Stimulated activated naive B cell treated with anti-CD40 and anti-IgM and Interleukin-4, amounts not matched to agents 10 μg/mL and 1 μg/mL and 100 μg/mL, for 72 hours (primary cell): ENCODE data around the gene DPYD.

Experiments
- ATAC-seq, 2 donors: fragments of 150-1000 bp; cut with Tn5 transposase; replicated peaks; 2 replicates each; pipeline ENCODE4 v1.10.0; 2021; ENCODE audit warnings: moderate library complexity in 1 of 2
- DNase-seq: peaks from one replicate; pipeline ENCODE4 v3.0.0; 2021
- H3K27ac Mint-ChIP-seq: one replicate; pipeline ENCODE4 v1.8.0; 2022; ENCODE audit warnings: mild to moderate bottlenecking, mixed read lengths
- H3K27me3 Mint-ChIP-seq, 2 donors: one replicate each; pipeline ENCODE4 v1.8.0; 2022; ENCODE audit warnings: mixed read lengths in 2 of 2
- H3K36me3 Mint-ChIP-seq, 2 donors: one replicate each; pipeline ENCODE4 v1.8.0; 2022; ENCODE audit warnings: mixed read lengths in 2 of 2, mild to moderate bottlenecking in 1 of 2
- H3K4me1 Mint-ChIP-seq, 2 donors: one replicate each; pipeline ENCODE4 v1.8.0; 2022; ENCODE audit warnings: mixed read lengths in 2 of 2, mild to moderate bottlenecking in 1 of 2
- H3K4me3 Mint-ChIP-seq, 2 donors: one replicate each; pipeline ENCODE4 v1.8.0; 2022; ENCODE audit warnings: mild to moderate bottlenecking in 2 of 2, mixed read lengths in 2 of 2, moderate library complexity in 1 of 2
- H3K9me3 Mint-ChIP-seq, 2 donors: one replicate each; pipeline ENCODE4 v1.8.0; 2022; ENCODE audit warnings: mixed read lengths in 2 of 2, mild to moderate bottlenecking in 1 of 2

Gene DPYD

DNA sequence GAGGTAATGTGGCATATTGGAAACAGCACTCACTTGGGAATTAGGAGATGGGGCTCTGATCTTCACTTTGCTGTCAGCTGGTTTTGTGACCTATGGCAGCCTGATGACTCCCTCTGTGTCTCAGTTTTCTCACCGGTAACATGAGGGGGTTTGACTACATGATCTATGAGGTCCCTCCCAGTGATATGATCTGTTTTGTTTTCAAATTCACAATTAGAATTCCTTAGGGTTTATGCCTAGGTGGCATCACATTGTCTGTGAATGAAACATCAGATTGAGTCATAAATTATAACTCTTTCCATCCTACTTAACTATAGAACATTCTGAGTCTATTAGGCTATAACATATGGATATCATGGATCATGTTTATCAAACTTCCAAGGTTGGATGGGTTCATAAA is 812.7 kb downstream of the DPYD start:
- DNase-seq (no peak), ATAC-seq (no peak)
- no peak overlapping the region for H3K27ac Mint-ChIP-seq
- no peak overlapping the region for H3K4me3 Mint-ChIP-seq
- H3K9me3 Mint-ChIP-seq = peaks cover 0 to 10% of the 10 kb centered on the region in 2 donors
- H3K36me3 Mint-ChIP-seq = peaks cover 9 to 13% of the 10 kb centered on the region in 2 donors
- no peaks in the 10 kb centered on the region for H3K4me1 Mint-ChIP-seq
- no peaks in the 10 kb centered on the region for H3K27me3 Mint-ChIP-seq

DNA sequence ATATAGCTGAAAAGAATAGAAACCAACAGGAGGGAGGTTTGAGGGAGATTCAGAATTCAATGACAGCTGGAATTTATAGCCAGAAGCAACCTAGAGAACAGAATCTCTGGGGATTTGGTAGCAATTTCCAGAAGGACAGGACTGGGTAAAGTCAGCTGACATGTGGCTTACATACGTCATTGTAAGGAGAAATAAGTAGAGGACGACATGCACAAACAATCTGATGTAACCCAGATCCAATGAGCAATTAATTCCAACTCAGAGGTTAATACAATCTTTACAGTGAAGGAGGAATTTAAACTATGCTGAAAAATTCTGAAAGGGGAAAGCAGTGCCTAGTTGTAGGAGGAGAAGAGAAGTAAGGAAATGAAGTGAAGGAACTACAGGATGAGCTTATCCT is 815.3 kb downstream of the DPYD start:
- Mint-ChIP-seq H3K27ac (no peak overlapping the region), H3K4me1 (no peaks in the 10 kb centered on the region)

DNA sequence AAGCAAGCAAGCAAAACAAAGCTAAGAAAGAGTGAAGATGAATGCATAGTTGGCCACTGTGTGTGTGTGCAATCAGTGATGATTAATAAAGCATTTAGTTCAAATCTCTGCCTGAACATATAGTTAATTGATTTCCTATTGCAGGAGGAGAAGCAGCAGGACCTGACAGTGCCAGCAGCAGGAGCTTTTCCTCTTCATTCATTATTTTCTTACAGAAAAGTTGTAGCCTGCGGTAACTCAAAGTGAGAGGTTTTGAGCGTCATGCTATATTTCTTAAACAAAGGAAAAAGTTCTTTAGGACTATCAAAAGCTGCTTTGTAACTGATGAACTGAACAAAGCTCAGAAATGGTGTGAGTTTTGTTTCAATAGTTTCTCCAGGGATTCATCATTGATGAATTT is 819.3 kb downstream of the DPYD start:
- DNase-seq (no peak), ATAC-seq (no peak)
- H3K27ac Mint-ChIP-seq = no peak overlapping the region
- peaks cover 24 to 25% of the 10 kb centered on the region in 2 donors for H3K36me3 Mint-ChIP-seq
- H3K4me3 Mint-ChIP-seq = no peak overlapping the region
- H3K27me3 Mint-ChIP-seq = no peaks in the 10 kb centered on the region
- H3K4me1 Mint-ChIP-seq = no peaks in the 10 kb centered on the region
- H3K9me3 Mint-ChIP-seq = peaks cover 0 to 12% of the 10 kb centered on the region in 2 donors

More for the DNA sequence above, 815.3 kb downstream of the DPYD start:
- no peaks in the 10 kb centered on the region for H3K27me3 Mint-ChIP-seq
- DNase-seq (no peak), ATAC-seq (no peak)
- no peak overlapping the region for H3K4me3 Mint-ChIP-seq
- H3K36me3 Mint-ChIP-seq = peaks cover 9 to 13% of the 10 kb centered on the region in 2 donors
- H3K9me3 Mint-ChIP-seq = peaks cover 0 to 10% of the 10 kb centered on the region in 2 donors

DNA sequence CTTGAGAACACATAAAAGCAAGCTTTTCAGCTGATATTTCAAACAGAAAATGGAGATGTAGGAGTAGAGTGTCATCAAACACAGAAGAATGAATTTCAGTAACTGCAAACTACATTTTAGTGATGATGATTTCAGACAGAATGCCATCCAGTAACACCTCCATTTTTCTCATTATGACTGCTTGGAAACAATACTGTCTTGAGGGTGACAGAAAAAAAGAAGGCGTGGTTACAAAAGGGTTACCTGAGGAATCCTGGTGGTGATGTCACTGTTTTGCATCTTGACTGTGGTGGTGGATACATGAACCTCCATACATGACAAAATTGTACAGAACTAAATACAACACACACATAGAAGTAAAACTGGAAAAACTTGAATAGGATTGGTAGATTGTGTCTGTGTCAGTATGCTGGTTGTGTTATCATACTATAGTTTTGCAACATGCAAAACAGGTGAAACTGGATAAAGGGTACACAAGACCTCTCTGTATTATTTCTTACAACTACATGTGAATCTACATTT is 823.4 kb downstream of the DPYD start:
- DNase-seq (no peak), ATAC-seq (no peak)
- Mint-ChIP-seq H3K27me3 (no peaks in the 10 kb centered on the region), H3K27ac (no peak overlapping the region), H3K9me3 (peaks cover 0 to 1% of the 10 kb centered on the region in 2 donors), H3K36me3 (peaks cover 15 to 21% of the 10 kb centered on the region in 2 donors), H3K4me1 (peaks cover 0 to 8% of the 10 kb centered on the region in 2 donors), H3K4me3 (no peak overlapping the region)

DNA sequence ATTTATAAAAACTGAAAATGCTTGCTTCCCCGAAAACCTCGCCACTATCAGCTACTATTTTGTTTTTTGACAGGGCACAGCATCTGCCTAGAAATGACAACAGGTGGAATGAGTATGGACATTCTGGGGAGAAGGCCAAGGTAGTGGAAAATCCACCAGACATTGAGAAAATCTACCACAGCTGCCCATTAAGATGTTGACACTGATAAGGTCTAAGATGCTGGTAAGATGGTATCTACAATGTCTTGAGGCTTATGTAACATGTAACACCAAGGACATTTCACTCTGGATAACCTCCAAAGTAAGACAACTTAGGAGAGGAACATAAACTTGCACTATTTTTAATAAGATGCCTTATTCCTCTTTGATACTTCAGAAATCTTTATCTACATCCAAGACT is 825.1 kb downstream of the DPYD start:
- Mint-ChIP-seq H3K36me3 (peaks cover 15 to 23% of the 10 kb centered on the region in 2 donors), H3K9me3 (peaks cover 0 to 1% of the 10 kb centered on the region in 2 donors), H3K4me3 (no peak overlapping the region), H3K27ac (no peak overlapping the region), H3K27me3 (no peaks in the 10 kb centered on the region), H3K4me1 (peaks cover 2 to 9% of the 10 kb centered on the region in 2 donors)
- DNase-seq (no peak), ATAC-seq (no peak)

DNA sequence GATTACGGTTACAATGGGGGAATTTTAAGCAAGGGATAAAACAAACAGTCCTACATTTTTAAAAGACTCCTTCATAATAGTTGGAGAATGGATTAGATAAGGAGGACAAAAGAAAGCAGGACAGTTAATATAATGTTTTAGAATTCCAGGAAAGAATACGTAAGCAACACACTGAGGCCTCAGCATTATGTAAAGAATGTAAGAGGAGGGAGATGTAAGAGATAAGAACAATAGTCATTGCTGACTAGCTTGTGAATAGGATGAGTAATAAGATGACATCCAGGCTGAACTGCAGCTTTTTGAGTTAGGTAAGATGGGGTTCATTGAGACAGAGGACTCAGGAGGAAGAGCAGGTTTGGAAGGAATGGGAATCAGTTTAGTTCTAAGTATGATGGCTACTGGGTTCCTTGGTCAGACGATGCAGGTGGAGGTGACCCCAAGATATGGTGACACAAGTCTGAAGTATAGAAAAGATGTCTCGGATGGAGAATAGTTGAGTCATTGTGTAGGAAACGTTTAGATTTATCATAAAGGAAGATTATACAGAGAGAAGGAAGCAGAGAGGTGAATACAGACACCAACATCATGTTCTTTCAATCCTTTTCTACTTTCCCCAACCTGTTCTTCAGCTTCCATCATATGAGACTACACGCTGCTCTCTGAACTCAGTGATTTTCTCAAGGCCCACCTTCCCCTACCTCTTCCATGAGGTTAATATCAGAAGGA is 826.4 kb downstream of the DPYD start:
- Mint-ChIP-seq H3K4me1 (peaks cover 2 to 9% of the 10 kb centered on the region in 2 donors), H3K36me3 (peaks cover 15 to 21% of the 10 kb centered on the region in 2 donors), H3K4me3 (no peak overlapping the region), H3K27me3 (no peaks in the 10 kb centered on the region), H3K27ac (no peak overlapping the region), H3K9me3 (peaks cover 0 to 1% of the 10 kb centered on the region in 2 donors)
- ATAC-seq (no peak), DNase-seq (no peak)

DNA sequence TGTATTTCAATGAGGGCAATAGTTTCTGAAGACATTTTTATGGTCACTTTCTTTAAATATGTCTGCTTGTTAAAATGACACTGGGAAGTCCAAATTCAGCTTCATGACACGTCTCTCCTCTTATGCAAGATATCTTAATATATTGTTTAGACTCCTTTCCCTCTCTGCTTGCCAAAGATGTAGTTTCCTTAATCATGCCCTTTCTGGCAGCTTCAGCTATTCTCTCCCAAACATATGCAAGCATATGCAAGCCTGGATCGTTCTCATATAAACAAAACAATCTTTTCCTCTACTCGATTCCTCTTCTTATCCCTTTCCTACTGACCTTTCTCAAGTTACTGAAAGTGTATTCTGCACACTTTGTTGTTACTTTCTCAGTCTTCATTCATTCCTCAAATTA is 827.1 kb downstream of the DPYD start:
- no peak for ATAC-seq
- DNase-seq = no peak
- Mint-ChIP-seq H3K27me3 (no peaks in the 10 kb centered on the region), H3K9me3 (peaks cover 0 to 1% of the 10 kb centered on the region in 2 donors), H3K4me3 (no peak overlapping the region), H3K36me3 (peaks cover 15 to 19% of the 10 kb centered on the region in 2 donors), H3K27ac (no peak overlapping the region), H3K4me1 (peaks cover 2 to 9% of the 10 kb centered on the region in 2 donors)

DNA sequence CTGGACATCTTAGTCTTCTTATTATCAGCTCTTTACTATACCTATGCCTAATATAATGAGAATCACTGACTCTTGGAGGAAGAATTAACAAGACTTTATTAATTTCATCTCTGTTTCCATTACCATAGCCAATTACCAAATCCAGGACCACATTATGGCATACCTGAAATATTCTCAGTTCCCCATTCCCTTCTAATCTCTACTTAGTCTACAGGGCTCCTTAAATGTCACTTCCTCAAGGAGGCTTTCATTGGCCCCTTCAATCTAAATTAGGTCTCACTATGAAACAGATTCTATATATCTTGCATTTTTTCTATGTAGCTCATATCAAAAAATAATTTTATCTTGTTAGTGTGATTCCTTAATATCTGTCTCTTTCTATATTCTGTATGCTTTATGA is 828.0 kb downstream of the DPYD start:
- Mint-ChIP-seq H3K4me3 (no peak overlapping the region), H3K9me3 (peaks cover 0 to 1% of the 10 kb centered on the region in 2 donors), H3K4me1 (peaks cover 2 to 9% of the 10 kb centered on the region in 2 donors), H3K27me3 (no peaks in the 10 kb centered on the region), H3K36me3 (peaks cover 15 to 19% of the 10 kb centered on the region in 2 donors), H3K27ac (peak overlapping the region; percentile 31)
- ATAC-seq = peak; percentile 77 to 85
- DNase-seq = no peak

DNA sequence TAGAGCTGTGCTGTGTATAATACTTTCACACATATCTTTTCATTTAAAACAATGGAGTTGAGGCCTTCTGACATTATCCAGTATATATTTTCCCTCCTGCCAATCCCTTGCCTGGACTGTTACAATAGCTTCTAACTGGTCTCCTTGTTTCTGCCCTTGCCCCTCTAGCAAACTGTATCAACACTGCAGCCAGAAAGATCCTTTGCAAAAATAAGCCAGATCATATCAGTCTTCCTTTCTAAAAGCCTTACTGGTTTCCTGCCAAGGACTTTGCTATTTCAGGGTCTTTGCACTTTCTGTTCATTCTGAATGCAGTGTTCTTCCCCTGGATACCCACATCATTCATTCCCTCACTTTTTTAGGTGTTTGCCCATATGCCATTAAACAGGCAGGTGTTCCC is 829.2 kb downstream of the DPYD start:
- Mint-ChIP-seq H3K4me3 (no peak overlapping the region), H3K27me3 (no peaks in the 10 kb centered on the region), H3K9me3 (peaks cover 0 to under 1% of the 10 kb centered on the region in 2 donors), H3K4me1 (peaks cover 2 to 9% of the 10 kb centered on the region in 2 donors), H3K36me3 (peaks cover 6 to 9% of the 10 kb centered on the region in 2 donors), H3K27ac (no peak overlapping the region)
- DNase-seq (no peak), ATAC-seq (no peak)

DNA sequence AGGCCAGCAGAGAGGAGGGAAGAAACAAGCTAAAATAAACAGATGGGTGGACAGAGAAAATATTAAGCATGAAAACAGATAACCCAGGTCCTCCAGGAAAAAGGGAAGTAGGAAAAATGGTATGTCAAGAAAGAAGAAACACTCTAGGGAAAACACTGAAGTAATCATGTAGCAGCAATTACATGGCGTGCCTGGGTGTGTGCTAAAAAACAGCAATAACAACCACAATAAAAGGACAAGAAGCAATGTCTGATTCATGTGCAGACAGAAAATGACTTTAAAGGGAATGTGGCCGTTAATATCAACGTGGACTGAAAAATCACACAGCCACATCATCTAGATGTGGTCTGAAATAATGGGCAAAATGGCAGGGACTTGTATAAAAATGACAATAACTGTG is 829.6 kb downstream of the DPYD start:
- DNase-seq (no peak), ATAC-seq (no peak)
- Mint-ChIP-seq H3K4me3 (no peak overlapping the region), H3K4me1 (peaks cover 2 to 9% of the 10 kb centered on the region in 2 donors), H3K27ac (no peak overlapping the region), H3K27me3 (no peaks in the 10 kb centered on the region), H3K36me3 (peaks cover 2 to 4% of the 10 kb centered on the region in 2 donors), H3K9me3 (no peaks in the 10 kb centered on the region)

DNA sequence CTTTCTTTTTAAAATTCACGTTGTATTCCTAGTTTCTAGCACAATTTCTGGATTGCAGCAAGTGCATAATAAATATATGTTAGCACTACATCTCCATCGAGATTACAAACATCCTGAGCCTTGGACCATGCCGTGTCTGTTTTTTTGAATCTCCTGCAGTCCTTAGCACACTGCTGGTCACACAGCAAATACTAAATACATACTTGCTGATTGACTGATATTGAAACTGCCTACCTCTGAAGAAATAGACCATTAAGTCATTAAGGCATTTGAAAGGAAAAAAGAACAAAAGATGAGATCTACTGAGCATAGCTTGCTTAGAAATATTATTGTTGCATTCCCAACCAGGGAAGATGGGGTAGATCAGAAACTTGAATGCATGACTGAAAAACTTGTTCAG is 830.1 kb downstream of the DPYD start:
- peaks cover 2 to 9% of the 10 kb centered on the region in 2 donors for H3K4me1 Mint-ChIP-seq
- H3K4me3 Mint-ChIP-seq = no peak overlapping the region
- no peak for ATAC-seq
- H3K27ac Mint-ChIP-seq = no peak overlapping the region
- H3K36me3 Mint-ChIP-seq = peaks cover 2 to 4% of the 10 kb centered on the region in 2 donors
- DNase-seq = no peak
- no peaks in the 10 kb centered on the region for H3K27me3 Mint-ChIP-seq
- no peaks in the 10 kb centered on the region for H3K9me3 Mint-ChIP-seq

DNA sequence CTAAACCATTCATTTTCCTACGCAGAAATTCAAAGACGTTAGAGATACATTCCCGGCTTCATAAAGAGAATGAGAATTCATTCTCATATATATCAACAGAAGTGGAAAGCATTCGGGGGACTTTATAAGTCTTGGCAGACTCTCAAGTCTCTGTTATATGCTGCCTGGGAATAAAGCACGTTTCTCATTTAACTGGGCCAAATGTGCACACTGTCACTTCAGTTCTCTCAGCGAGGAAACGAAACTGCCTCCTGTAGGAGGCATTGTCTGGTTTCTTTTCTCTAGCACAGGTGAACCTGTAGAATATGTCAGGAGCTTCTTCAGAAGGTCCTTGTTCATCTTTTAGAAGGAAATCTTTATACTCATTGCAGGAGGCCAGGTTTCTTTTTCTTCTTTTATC is 831.7 kb downstream of the DPYD start:
- no peaks in the 10 kb centered on the region for H3K9me3 Mint-ChIP-seq
- no peak for ATAC-seq
- peaks cover 2 to 9% of the 10 kb centered on the region in 2 donors for H3K4me1 Mint-ChIP-seq
- no peak for DNase-seq
- H3K36me3 Mint-ChIP-seq = peaks cover 2 to 4% of the 10 kb centered on the region in 2 donors
- no peak overlapping the region for H3K27ac Mint-ChIP-seq
- no peak overlapping the region for H3K4me3 Mint-ChIP-seq
- no peaks in the 10 kb centered on the region for H3K27me3 Mint-ChIP-seq

DNA sequence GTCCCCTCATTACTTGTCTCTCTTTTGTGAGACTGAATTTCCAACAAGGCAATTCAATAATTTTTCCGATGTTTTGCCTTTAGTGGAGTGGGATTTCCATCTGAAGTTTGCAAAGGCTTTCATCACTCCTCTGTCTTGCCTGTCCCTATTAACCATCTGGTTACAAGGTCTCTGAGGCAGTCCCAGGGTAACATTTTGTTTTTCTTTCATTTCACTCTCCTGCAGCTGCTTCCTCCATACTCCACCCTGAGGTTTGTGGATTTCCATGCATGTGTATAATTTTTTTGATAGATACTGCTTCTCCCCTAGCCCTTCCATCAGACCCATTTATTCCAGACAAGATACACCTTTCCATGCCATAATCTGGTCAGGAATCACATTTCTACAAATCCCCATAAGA is 832.4 kb downstream of the DPYD start:
- DNase-seq (no peak), ATAC-seq (no peak)
- Mint-ChIP-seq H3K4me1 (peaks cover 2 to 9% of the 10 kb centered on the region in 2 donors), H3K27ac (no peak overlapping the region), H3K4me3 (no peak overlapping the region), H3K36me3 (peaks cover 2 to 4% of the 10 kb centered on the region in 2 donors), H3K9me3 (no peaks in the 10 kb centered on the region), H3K27me3 (no peaks in the 10 kb centered on the region)

DNA sequence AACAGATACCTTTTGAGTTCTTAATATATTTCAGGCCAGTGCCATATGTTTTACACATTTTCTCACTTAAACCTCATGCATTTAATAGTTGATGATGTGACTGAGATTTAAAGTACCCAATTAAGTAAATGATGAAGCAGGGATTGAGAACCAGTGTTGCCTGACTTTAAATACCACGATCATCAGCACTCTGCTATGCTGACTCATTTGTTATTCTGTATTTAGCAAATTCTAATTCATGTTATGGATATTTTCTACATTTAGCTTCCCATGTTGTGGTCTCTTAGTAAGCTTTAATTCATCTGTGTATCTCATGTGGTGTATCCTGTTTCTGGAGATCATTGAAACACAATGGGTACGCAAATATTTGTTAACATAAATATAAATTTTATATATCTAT is 836.3 kb downstream of the DPYD start:
- no peaks in the 10 kb centered on the region for H3K27me3 Mint-ChIP-seq
- no peak overlapping the region for H3K4me3 Mint-ChIP-seq
- H3K9me3 Mint-ChIP-seq = no peaks in the 10 kb centered on the region
- DNase-seq (no peak), ATAC-seq (no peak)
- H3K36me3 Mint-ChIP-seq = no peaks in the 10 kb centered on the region
- no peaks in the 10 kb centered on the region for H3K4me1 Mint-ChIP-seq
- no peak overlapping the region for H3K27ac Mint-ChIP-seq

DNA sequence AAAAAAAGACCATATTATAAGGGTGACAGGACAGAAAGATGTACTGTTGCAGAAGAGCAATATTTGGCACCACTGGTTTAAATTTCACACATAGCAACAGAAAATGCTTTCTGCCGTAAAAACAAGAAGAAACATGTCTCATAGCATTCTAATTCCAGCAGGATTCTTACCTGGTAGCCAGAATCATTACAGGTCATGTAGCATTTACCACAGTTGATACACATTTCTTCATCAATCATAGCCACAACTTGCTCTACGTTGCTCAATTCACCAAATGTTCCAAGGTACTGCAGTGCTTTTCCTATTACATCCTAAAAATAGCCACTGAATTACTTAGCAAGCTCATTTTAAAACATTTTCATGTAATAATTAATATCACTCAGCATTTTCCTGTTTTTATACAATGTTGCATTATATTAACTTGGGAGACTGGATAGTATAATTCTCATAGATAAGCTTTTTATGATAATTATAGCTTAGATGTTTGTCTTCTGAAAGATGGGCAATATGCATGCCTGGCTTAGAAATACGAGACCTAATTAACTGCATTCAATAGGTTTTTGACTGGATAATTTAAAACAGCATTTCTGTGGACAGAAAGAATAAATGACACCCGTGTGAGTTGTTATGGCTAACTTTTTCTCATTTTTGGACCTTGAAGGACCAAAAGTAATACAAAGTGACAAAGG is 838.5 kb downstream of the DPYD start:
- H3K27ac Mint-ChIP-seq = peak overlapping the region; percentile 48
- H3K9me3 Mint-ChIP-seq = no peaks in the 10 kb centered on the region
- H3K4me3 Mint-ChIP-seq = no peak overlapping the region
- peaks cover 0 to 3% of the 10 kb centered on the region in 2 donors for H3K36me3 Mint-ChIP-seq
- H3K4me1 Mint-ChIP-seq = no peaks in the 10 kb centered on the region
- ATAC-seq (no peak), DNase-seq (no peak)
- H3K27me3 Mint-ChIP-seq = no peaks in the 10 kb centered on the region
